HG02884 (cell line): ENCODE results near the gene ARHGEF4.
A peak's percentile ranks its signal among the peaks of the same experiment; 100 is the strongest.

Experiments
- ATAC-seq: cut with Tn5 transposase; IDR thresholded peaks from one replicate; pipeline ENCODE4 v1.9.1; 2021; ENCODE audit warnings: mild to moderate bottlenecking, moderate library complexity; ENCODE audit not compliant: unreplicated experiment

The ARHGEF4 gene

GRCh38 chr2:130849896-130850787, 13.4 kb downstream of the ARHGEF4 start:
- ATAC-seq = no peak

GRCh38 chr2:130850788-130851623, 14.3 kb downstream of the ARHGEF4 start:
- ATAC-seq = no peak

GRCh38 chr2:130851624-130852382, 15.1 kb downstream of the ARHGEF4 start:
- no peak for ATAC-seq

GRCh38 chr2:130852521-130853115, 15.9 kb downstream of the ARHGEF4 start:
- no peak for ATAC-seq

- no peak for ATAC-seq
Observed at GRCh38 chr2:130853391-130853790, 16.7 kb downstream of the ARHGEF4 start.

GRCh38 chr2:130854301-130854700, 17.6 kb downstream of the ARHGEF4 start:
- no peak for ATAC-seq

- ATAC-seq = no peak
Observed at GRCh38 chr2:130864830-130865800, 28.4 kb downstream of the ARHGEF4 start.

GRCh38 chr2:130869441-130870160, 32.9 kb downstream of the ARHGEF4 start:
- ATAC-seq = no peak

GRCh38 chr2:130870161-130870485, 33.4 kb downstream of the ARHGEF4 start:
- ATAC-seq = no peak

GRCh38 chr2:130870779-130871178, 34.1 kb downstream of the ARHGEF4 start:
- ATAC-seq = no peak

GRCh38 chr2:130871843-130872740, 35.4 kb downstream of the ARHGEF4 start:
- no peak for ATAC-seq

- ATAC-seq = no peak
Observed at GRCh38 chr2:130872741-130873125, 36.0 kb downstream of the ARHGEF4 start.

- peak; percentile 89 for ATAC-seq
Observed at GRCh38 chr2:130873700-130874346, 37.1 kb downstream of the ARHGEF4 start.

- ATAC-seq = no peak
Observed at GRCh38 chr2:130874512-130874911, 37.8 kb downstream of the ARHGEF4 start.

- no peak for ATAC-seq
Observed at GRCh38 chr2:130875935-130876334, 39.2 kb downstream of the ARHGEF4 start.

GRCh38 chr2:130877258-130877657, 40.5 kb downstream of the ARHGEF4 start:
- no peak for ATAC-seq

- ATAC-seq = no peak
Observed at GRCh38 chr2:130878316-130878715, 41.6 kb downstream of the ARHGEF4 start.

GRCh38 chr2:130878933-130879332, 42.2 kb downstream of the ARHGEF4 start:
- no peak for ATAC-seq
